Loucy (cell line): ENCODE data around the gene SSNA1.

Experiments
- CTCF ChIP-seq: fragments of 200-600 bp; sonication (generic); conservative IDR thresholded peaks from 2 replicates; pipeline ENCODE4 v1.5.1; 2014; ENCODE audit warnings: mild to moderate bottlenecking, antibody characterized with exemption, low read length
- EZH2phosphoT487 ChIP-seq: fragments of 200-600 bp; IDR thresholded peaks from 2 replicates; pipeline ENCODE4 v1.6.1; 2018; ENCODE audit warnings: antibody characterized with exemption, mild to moderate bottlenecking, moderate library complexity, borderline replicate concordance

- TF ChIP-seq CTCF (no peak), EZH2phosphoT487 (no peak)
These were observed 39.8 kb upstream of the SSNA1 start for GRCh38 chr9:137148661-137149060.
